SH-SY5Y (cell line): ENCODE measurements around the gene EEFSEC.

Source experiments
- GATA2 ChIP-seq: IDR thresholded peaks from 2 replicates; pipeline ENCODE4 v1.6.1; 2011; ENCODE audit warnings: mild to moderate bottlenecking, low read depth, low read length
- GATA3 ChIP-seq: IDR thresholded peaks from 2 replicates; pipeline ENCODE4 v1.6.1; 2011; ENCODE audit warnings: low read depth, mild to moderate bottlenecking, low read length, moderate library complexity

- TF ChIP-seq GATA2 (no peak), GATA3 (no peak)
These were observed 304.7 kb downstream of the EEFSEC start for GRCh38 chr3:128457937-128458336.
